ENCODE measurements around the gene BCL2. TPM values are rescaled to one million over a fixed set of nuclear protein-coding genes. Genes with fewer than 3 reads are reported as not detected.

The BCL2 gene
- total and polyA plus RNA-seq, 9 of the 15 experiments (the other 6 are each of a cell fraction or from before 2014, with no cell fraction given) = 0.10 to 1.1 (median 0.65) TPM

DNA sequence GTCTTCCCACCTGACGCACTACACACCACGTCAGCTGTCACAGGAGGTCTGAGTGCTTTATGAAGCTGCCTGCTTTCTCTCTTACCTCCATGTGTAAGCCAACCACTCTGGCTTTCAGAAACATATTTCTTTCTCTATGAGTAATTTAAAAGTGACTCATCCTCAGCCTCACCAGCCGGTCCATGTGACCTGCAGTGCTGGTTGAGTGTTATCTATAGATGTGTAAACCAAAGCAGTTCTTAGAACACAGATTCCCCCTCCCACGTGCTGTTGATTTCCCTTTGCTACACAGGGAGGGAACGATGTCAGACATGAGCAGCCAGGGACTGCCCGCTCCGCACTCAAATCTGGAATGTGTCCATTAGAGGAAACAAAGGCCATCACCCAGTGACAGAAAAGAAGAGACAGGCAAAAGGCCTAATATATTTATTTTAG, 157.8 kb downstream of the BCL2 start (continued):
- TF ChIP-seq ZNF507 (tag; conservative IDR thresholded peaks at IDR 0.05) (no peak), ZNF224 (CRISPR knock-in tag; IDR thresholded peaks at IDR 0.05) (no peak), NR4A1 (CRISPR knock-in tag; IDR thresholded peaks at IDR 0.05) (no peak), NR4A1 (tag; IDR thresholded peaks at IDR 0.05) (no peak), SRF (CRISPR knock-in tag; IDR thresholded peaks at IDR 0.05) (no peak), GATAD2B (IDR thresholded peaks at IDR 0.05; ENCODE audit: borderline replicate concordance) (no peak), NR2F6 (CRISPR knock-in tag; IDR thresholded peaks at IDR 0.05) (no peak), TEAD2 (tag; IDR thresholded peaks at IDR 0.05) (no peak), MTA2 (IDR thresholded peaks at IDR 0.05; ENCODE audit: low read depth) (no peak), CAMTA2 (CRISPR knock-in tag; conservative IDR thresholded peaks at IDR 0.05) (no peak), HMGXB4 (CRISPR knock-in tag; IDR thresholded peaks at IDR 0.05) (no peak), POLR2H (tag; IDR thresholded peaks at IDR 0.05; ENCODE audit: low read depth) (no peak), HNRNPK (IDR thresholded peaks at IDR 0.05; ENCODE audit: low read depth, low read length, poor library complexity, severe bottlenecking) (no peak), ELF4 (CRISPR knock-in tag; IDR thresholded peaks at IDR 0.05) (no peak), ZNF512 (tag; IDR thresholded peaks at IDR 0.05) (no peak), GTF2F1 (IDR thresholded peaks at IDR 0.05; ENCODE audit: low read depth, low read length) (no peak), YBX1 (IDR thresholded peaks at IDR 0.05) (no peak)
- TF ChIP-seq, protein P1, sequence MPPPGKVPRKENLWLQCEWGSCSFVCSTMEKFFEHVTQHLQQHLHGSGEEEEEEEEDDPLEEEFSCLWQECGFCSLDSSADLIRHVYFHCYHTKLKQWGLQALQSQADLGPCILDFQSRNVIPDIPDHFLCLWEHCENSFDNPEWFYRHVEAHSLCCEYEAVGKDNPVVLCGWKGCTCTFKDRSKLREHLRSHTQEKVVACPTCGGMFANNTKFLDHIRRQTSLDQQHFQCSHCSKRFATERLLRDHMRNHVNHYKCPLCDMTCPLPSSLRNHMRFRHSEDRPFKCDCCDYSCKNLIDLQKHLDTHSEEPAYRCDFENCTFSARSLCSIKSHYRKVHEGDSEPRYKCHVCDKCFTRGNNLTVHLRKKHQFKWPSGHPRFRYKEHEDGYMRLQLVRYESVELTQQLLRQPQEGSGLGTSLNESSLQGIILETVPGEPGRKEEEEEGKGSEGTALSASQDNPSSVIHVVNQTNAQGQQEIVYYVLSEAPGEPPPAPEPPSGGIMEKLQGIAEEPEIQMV (tag; conservative IDR thresholded peaks at IDR 0.05; ENCODE audit: low read depth) = no peak

All from K562 (cell line).